Heart left ventricle (tissue), 13 donors: ENCODE results near the gene PLXNC1.

Source experiments
- POLR2A ChIP-seq, 2 donors: fragments of 450-650 bp; IDR thresholded peaks; one replicate each; pipeline ENCODE4 v1.6.1; 2017; ENCODE audit warnings: antibody characterized with exemption in 2 of 2, mild to moderate bottlenecking in 2 of 2, moderate library complexity in 2 of 2
- TF ChIP-seq, protein P1 (sequence below), 12 donors: fragments of 200-600 bp; sonication (generic) in 4 of 12; IDR thresholded peaks; one replicate each; pipeline versions ENCODE4 v1.5.0 to v1.8.0; 2018 to 2022; ENCODE audit warnings: antibody characterized with exemption in 12 of 12, mild to moderate bottlenecking in 5 of 12
- donor health status: ischemic (EF 13 %, LVEDD 7.1; RV severe dilation, severe dysfunction).
- donor health status: DM: no; HTN: yes; CAD: no.
- donor health status: DM: no; HTN: no; CAD: no.
- donor health status: ischemic (EF 25% LVEDD 6.9; RV normal size, moderate dysfunction).
- donor health status: ischemic (EF 25% LVEDD 5.7; RV mildly dilated, moderate dysfunction).
- donor health status: ischemic (EF 35%, LVEDD 5.7; RV mildly dilated, moderate dysfunction).
- donor health status: nonischemic (EF 11% LVEDD 7.7; RV severe dilation, severe dysfunction).
- donor health status: DM: yes; HTN: yes; CAD: no.
- donor health status: PGD.
- donor health status: ischemic (EF 29% LVEDD 5.4; RV normal size, mild dysfunction).
- donor health status: nonischemic (EF 23%, LVEDD 6.1; RV moderate dilation, normal function).

DNA sequence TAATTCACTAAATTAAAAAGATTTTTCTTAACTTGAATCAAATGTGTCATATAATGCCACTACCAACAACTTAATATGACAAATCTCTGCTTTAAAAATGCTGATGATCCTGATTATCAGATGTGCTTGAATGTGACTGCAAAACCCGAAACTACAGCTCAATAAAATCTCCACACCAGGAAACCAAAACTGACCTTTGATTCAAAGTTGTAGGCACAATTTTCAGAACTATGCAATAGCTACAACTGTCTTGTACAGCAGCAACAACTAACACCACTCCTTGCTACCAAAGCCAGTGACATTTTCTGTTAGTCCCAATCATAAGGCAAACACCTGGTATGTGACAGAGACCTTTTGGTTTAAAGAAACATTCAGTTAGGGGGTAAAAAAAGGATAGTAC, 164.0 kb downstream of the PLXNC1 start:
- TF ChIP-seq, protein P1, sequence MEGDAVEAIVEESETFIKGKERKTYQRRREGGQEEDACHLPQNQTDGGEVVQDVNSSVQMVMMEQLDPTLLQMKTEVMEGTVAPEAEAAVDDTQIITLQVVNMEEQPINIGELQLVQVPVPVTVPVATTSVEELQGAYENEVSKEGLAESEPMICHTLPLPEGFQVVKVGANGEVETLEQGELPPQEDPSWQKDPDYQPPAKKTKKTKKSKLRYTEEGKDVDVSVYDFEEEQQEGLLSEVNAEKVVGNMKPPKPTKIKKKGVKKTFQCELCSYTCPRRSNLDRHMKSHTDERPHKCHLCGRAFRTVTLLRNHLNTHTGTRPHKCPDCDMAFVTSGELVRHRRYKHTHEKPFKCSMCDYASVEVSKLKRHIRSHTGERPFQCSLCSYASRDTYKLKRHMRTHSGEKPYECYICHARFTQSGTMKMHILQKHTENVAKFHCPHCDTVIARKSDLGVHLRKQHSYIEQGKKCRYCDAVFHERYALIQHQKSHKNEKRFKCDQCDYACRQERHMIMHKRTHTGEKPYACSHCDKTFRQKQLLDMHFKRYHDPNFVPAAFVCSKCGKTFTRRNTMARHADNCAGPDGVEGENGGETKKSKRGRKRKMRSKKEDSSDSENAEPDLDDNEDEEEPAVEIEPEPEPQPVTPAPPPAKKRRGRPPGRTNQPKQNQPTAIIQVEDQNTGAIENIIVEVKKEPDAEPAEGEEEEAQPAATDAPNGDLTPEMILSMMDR (IDR thresholded peaks at IDR 0.05) = no peak
- no peak for TF ChIP-seq POLR2A (IDR thresholded peaks at IDR 0.05)
